HG03108 (cell line): ENCODE measurements around the gene PDS5B.
A peak's percentile ranks its signal among the peaks of the same experiment; 100 is the strongest.
"Not testable (repeated sequence)": the region's sequence is repeated elsewhere in the genome, so short reads cannot be mapped to it uniquely, and the experiment has no call there.

Experiments used
- ATAC-seq: cut with Tn5 transposase; IDR thresholded peaks from one replicate; pipeline ENCODE4 v1.9.1; 2021; ENCODE audit warnings: moderate library complexity; ENCODE audit not compliant: unreplicated experiment

The PDS5B gene, protein sequence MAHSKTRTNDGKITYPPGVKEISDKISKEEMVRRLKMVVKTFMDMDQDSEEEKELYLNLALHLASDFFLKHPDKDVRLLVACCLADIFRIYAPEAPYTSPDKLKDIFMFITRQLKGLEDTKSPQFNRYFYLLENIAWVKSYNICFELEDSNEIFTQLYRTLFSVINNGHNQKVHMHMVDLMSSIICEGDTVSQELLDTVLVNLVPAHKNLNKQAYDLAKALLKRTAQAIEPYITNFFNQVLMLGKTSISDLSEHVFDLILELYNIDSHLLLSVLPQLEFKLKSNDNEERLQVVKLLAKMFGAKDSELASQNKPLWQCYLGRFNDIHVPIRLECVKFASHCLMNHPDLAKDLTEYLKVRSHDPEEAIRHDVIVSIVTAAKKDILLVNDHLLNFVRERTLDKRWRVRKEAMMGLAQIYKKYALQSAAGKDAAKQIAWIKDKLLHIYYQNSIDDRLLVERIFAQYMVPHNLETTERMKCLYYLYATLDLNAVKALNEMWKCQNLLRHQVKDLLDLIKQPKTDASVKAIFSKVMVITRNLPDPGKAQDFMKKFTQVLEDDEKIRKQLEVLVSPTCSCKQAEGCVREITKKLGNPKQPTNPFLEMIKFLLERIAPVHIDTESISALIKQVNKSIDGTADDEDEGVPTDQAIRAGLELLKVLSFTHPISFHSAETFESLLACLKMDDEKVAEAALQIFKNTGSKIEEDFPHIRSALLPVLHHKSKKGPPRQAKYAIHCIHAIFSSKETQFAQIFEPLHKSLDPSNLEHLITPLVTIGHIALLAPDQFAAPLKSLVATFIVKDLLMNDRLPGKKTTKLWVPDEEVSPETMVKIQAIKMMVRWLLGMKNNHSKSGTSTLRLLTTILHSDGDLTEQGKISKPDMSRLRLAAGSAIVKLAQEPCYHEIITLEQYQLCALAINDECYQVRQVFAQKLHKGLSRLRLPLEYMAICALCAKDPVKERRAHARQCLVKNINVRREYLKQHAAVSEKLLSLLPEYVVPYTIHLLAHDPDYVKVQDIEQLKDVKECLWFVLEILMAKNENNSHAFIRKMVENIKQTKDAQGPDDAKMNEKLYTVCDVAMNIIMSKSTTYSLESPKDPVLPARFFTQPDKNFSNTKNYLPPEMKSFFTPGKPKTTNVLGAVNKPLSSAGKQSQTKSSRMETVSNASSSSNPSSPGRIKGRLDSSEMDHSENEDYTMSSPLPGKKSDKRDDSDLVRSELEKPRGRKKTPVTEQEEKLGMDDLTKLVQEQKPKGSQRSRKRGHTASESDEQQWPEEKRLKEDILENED (N-terminal part only)

DNA sequence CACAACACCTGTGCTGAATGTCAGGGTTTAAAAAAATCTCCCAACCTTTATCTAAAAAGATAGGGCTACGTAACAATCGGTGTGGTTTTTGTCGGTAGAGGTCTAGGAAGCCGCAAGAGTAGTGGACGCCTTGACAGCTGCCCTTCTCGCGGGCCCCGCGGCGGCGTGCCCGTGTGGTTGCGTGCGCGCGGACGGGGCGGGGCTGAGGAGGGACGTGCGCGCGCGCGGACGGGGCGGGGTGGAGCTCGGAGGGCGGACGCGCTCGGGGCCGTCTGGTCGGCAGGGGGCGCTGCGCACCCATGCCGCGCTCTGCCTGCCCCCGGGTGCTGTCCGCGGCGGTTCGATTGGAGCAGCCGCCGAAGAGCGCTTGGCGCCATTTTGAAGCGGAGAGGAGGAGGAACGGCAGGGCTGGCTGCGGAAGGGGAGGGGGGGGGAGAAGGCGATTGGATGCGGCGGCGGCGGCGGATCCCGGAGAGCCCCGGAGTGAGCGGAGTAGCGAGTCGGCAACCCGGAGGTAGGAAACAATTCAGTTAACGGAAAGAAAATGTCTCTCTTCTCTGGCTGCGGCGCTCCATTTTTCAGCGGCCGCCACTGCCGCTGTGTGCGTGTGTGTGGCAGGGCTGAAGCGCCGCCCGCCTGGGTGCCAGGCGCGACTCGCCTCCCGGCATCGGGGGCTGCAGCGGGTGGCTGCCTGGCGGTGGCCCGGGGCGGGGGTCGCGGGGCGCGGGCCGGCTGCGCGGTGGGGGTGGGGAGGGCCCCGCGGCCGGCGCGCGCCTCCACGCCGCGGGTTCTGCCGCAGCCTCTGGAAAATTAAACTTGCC lies at the start of gene PDS5B:
TSS of gene PDS5B (plus strand) at position 373 of the 821 bp plus-strand sequence. CDS start 62,321 bp downstream, outside the sequence.
- ATAC-seq = peak; percentile 83

DNA sequence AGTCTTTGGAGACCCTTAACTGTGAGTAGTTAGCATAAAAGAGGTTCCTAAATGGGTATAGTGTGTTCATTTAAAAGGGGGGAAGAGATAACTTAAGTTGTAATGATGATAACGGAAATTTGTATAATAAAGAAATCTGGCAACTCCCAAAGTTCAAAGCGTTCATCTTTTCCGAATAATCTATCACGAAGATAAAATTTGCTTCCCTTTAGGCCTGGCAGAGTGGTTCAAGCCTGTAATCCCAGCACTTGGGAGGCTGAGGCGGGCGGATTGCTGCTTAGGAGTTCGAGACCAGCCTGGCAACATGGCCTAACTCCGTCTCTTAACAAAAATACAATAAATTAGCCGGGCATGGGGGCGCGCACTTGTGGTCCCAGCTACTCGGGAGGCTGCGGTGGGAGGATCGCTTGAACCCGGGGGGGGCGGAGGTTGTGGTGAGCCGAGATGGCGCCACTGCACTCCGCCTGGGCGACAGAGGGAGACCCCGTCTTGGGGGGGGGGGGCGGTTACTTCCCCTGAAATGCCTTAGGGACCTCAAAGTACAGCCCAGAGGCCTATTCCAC lies 48.6 kb upstream of the PDS5B start:
- ATAC-seq = no peak

DNA sequence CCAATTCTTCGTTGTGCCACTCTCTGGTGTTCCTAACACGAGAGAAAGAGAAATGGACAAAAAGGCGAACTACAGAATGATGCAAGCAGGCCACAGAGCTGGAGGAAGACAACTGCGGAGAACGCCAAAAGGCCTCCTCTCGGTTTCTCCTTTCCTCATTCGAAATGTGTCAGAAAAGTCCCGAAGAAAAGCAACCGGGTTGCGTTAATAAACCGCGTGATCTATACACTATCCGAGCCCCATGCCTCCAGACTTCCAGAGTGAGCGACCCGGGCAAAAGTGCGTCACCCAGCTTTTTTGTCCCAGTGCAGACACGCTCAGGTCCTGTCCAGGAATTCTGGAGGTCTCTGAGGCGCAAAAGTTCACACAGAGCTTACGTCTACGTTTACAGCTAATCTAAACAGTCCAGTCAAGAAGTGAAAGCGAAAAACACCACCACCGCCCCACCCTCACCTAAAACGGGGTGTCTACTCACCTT lies 48.1 kb upstream of the PDS5B start:
- ATAC-seq = peak; percentile 67

DNA sequence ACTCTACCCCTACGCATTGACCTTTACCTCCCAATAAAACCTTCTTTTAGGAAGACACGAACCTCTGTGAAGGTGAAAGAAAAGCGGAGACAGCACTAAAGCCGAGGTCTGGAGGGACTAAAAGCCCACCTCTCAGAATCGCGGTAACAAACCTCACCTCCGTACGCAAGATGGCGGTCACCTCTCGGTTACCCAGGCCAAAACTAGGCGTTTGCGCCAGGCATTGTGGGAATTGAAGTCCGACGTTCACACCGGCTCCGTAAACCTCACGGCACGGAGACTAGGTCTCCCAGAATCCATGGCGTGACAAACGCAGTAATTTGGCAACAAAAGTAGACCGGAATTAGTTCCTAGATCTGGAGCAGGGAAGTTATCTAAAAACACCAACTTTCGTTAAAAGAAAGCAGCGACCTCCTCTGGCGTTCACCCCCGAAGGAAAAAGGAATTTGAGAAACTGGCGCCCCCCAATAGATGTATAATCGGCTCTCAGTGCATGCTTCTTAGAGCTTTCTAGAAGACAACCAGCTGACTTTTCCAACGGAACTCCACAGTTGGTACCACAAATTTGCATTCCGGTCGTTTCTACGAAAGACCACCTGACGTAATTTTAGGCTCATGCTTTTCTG lies 47.5 kb upstream of the PDS5B start, which contains the start of gene N4BP2L2:
TSS of gene N4BP2L2 (minus strand) at position 175 of the 626 bp plus-strand sequence. CDS start 1,768 bp downstream, outside the sequence.
- peak; percentile 97 for ATAC-seq

DNA sequence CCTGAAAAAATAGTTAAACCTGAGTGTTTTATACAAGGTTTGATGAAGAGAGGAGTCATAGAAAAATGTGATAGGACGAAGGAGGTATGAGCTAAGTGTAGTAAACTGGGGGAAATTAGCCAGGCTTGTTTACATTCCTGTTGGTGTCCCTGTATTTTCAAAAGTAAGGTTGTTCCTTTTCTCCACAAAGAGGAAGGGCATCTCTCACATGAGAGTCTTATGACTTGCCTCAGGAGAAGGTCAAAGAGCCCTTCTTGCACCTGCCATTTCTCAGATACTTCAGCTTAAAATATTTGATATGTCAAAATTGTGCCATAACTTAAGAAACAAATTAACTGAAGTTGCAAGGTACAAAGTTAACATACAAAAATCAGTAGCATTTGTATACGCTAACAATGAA lies 44.0 kb upstream of the PDS5B start:
- ATAC-seq = no peak

DNA sequence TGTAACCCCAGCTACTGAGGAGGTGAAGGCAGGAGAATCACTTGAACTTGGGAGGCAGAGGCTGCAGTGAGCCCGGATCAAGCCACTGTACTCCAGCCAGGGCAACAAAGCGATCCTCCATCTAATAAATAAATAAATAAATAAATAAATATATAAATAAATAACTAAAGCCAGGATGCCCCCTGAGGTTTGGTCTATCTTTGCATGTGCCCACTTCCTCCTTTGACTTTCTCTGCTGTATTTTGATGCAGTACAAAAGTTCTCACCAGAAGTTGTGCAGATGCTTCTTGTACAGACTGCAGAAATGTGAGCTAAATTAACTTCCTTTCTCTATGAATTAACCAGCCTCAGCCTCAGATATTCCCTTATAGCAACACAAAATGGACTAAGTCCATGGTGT lies 41.2 kb upstream of the PDS5B start:
- ATAC-seq = peak; percentile 50

DNA sequence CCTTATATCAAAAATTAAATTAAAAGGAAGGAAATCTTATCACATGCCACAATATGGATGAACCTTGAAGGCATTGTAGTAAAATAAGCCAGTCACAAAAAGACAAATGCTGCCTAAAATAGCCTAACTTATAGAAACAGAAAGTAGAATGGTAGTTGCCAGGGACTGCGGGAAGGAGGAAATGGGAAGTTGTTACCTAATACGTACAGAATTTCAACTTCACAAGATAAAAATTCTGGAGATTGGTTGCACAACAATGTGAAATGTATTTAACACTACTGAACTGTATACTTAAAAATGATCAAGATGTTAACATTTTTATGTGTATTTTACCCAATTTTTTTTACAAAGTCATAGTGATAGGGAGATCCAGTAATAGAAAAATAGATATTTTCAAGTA lies 37.4 kb upstream of the PDS5B start:
- no peak for ATAC-seq

DNA sequence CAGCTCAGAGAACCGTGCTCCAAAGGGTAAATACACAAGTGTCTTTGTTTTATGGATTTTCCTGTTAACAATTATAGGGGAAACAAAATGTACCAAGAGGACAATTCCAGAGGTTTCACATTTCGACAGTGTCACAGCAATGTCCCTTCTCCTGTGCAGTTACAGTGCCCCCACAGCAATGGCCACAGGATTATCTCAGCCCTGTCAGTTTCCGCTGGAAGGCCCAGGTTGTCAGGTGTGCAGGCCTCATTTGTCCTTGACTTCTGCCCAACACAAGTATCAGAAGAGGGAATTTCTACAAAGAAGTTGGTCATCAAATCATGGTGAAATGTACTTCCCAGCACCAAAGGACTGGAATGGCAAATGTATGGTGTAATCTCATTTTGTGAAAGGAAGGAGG lies 36.5 kb upstream of the PDS5B start:
- ATAC-seq = no peak

DNA sequence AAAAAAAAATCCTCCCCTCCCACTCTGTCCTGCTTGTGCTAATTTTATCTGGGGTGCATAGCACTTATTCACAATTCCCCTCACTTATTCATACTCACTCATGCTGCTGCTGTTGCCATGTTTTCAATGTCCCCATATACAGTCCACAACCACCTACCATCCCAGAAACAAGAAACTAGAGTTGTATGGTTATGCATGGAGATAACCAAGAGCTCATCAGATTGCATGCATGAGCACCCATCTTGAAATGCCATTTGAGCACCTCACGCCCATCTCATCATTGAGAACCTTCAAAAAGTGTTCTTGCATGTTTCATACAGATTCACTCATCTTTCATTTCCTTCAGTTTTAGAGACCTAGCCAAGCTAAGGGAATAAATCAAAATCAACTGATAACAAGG lies 32.5 kb upstream of the PDS5B start:
- no peak for ATAC-seq

DNA sequence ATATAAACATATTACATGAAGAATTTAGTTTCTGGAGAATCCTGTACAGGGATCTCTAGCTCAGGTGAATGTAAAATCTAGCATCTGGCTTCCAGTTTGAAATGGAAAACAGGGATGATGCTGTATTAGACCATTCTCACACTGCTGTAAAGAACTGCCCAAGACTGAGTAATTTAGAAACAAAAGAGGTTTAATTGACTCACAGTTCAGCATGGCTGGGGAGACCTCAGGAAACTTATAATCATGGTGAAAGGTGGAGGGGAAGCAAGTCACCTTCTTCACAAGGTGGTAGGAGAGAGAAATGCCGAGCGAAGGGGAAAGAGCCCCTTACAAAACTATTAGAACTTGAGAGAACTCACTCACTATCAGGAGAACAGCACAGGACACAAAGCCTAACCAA lies 30.6 kb upstream of the PDS5B start:
- no peak for ATAC-seq

DNA sequence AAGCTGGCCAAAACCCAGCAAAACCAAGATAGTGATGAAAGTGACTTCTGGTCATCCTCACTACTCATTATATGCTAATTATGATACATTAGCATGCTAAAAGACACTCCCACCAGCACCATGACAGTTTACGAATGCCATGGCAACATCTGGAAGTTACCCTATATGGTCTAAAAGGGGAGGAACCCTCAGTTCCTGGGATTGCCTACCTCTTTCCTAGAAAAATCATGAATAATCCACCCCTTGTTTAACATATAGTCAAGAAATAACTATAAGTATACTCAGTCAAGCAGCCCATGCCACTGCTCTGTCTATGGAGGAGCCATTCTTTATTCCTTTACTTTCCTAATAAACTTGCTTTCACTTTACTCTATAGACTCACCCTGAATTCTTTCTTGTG lies 25.4 kb upstream of the PDS5B start:
- not testable (repeated sequence) for ATAC-seq

DNA sequence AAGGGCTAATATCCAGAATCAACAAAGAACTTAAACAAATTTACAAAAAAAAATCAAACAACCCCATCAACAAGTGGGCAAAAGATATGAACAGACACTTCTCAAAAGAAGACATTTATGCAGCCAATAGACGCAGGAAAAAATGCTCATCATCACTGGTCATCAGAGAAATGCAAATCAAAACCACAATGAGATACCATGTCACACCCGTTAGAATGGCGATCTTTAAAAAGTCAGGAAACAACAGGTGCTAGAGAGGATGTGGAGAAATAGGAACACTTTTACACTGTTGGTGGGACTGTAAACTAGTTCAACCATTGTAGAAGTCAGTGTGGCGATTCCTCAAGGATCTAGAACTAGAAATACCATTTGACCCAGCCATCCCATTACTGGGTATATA lies 10.6 kb upstream of the PDS5B start:
- ATAC-seq = not testable (repeated sequence)

DNA sequence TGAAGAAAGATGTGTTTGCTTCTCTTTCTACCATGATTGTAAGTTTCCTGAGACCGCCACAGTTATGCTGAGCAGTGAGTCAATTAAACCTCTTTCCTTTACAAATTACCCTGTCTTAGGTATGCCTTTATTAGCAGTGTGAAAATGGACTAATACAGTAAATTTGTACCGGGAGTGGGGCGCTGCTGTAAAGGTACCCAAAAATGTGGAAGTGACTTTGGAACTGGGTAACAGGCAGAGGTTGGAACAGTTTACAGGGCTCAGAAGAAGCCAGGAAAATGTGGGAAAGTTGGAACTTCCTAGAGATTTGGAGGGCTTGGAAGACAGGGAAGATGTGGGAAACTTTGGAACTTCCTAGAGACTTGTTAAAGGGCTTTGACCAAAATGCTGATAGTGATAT lies 9.2 kb upstream of the PDS5B start:
- ATAC-seq = no peak

DNA sequence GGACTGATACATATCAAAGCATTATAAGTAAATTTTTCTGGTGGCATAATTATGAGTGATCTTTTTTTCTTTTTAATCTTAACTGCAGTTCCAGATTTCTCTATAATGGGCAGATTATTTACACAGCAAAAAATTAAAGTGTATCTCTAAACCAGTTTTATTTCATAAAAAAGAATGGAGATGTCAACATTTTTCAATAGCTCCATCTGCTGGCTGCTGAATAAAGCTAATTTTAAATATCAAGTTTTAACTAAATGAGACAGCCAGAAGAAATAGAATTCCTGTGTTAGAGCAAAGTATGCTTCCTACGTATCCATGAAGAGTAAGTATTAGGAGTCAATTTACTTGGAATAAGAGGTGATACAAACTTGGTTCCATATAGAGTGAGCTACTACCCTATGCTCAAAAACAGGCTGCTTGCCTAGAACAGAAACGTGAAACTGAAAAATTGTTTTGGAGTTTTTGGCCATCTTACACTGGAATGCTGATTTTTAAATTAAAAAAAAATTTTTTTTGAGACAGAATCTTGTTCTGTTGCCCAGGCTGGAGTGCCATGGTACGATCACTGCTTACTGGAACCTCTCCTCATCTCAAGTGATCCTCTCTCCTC lies 5.0 kb upstream of the PDS5B start:
- no peak for ATAC-seq

DNA sequence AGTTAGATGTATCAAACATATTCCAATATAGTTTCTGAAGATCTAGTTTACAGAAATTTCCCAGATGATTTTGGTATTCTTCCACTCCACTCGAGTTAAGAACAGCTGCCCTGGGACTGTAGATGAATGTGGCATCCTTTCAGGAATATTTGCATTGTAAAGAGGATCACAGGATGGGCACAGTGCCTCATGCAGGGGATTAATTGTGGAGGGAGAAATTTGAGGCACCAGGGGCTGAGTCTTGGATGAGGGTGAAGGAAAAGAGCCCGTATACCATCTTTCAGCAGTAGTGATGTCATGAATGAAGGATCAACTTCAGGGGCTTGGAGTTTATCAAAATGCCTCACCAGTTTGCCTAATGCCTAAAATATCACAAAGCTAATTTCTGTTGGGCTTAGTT lies 4.0 kb upstream of the PDS5B start:
- ATAC-seq = no peak

DNA sequence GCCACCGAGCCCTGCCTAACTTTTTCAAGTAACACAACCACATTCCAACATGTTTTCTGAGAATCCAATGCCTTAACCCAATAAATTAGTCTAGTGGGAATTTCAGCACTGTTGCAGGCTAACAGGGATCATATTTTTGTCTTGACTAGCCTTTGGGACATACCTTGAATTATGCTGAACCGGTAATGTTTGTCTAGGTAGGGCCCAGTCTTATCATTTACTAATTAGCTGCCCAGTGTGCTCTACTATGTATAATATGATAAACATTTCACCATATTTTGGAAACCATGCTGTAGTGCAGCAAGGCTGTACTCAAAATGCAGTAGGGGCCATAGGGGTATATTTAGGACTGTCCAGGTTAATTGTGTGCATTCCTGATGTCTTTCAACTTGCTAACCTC lies 3.3 kb upstream of the PDS5B start:
- ATAC-seq = no peak

DNA sequence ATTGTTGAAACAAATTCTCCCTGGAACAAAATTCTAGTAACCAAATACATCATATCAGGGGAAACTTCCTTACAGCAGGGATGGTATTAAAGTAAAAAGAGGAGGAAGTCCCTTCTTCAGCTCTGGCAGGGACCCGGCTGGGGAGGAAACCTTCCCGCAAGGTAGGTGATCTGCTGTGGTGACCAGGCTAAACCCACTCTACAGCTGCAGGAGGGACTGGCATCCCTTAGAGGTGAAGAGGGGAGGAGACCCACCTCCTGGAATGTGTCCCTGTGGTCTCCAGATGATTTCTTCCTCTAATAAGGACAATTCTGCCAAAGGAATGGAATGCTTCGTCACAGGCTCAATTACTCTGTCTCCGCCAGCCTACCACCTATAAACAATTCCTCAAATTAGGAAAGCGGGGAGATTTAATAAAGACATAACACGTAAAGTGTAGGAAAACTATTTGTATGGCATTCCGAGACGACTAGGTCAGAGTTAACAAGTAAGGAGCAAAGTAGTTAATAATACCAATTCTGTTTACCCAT lies 637 bp upstream of the PDS5B start:
- ATAC-seq = no peak

DNA sequence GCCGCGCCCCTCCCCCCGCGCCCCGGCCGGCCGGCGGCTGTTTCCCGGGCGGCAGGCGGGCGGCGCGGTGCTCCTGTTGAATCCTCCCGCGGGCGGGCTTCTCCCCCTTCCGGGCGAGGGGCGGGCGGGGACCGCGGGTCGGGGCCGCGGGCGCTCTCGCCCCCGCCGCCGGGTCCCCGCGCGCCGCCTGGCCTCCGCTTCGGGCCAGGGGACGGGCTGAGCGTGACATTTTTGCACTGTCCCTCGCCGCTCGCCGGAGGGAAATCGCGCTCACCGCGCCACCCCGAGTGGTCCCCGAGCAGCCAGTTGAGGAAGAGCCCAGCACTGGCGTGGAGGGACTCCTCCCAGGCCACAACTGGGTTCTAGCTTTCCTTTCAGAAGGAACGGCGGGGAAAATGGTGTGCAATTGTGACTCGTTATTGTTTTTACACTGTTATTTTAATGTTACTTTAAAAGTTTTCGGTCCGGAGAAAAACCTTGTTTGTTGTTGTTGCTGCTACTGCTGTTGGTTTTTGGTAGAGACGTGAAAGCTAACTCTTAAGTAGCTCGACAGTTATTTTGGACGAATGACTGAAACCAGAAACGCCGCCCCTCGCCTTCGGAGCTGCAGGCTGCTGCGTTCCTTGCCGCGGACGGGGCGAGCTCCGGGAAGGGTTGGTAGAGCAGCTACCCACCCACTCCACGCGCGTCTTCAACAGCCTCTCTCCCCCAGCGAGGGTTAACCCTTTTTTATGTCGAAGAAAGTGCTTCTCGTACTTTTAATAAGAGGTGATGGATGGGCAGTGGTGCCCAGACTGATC lies 959 bp downstream of the PDS5B start:
- peak; percentile 36 for ATAC-seq
